Measurements from ENCODE around the gene OTOS.
A peak's percentile ranks its signal among the peaks of the same experiment; 100 is the strongest.

Gene OTOS

GRCh38 chr2:240151477-240152031, 11.1 kb upstream of the OTOS start:
- DNase-seq (ENCODE audit: low read depth): no peak

GRCh38 chr2:240149943-240150784, 9.7 kb upstream of the OTOS start:
- no peak for DNase-seq (ENCODE audit: low read depth)

- no peak for DNase-seq (ENCODE audit: low read depth)
Measured at GRCh38 chr2:240147911-240148587, 7.6 kb upstream of the OTOS start.

- no peak for DNase-seq (ENCODE audit: low read depth)
Measured at GRCh38 chr2:240147382-240147781, 6.9 kb upstream of the OTOS start.

- DNase-seq (ENCODE audit: low read depth): no peak
Measured at GRCh38 chr2:240146627-240147278, 6.3 kb upstream of the OTOS start.

GRCh38 chr2:240146141-240146561, 5.7 kb upstream of the OTOS start:
- DNase-seq (ENCODE audit: low read depth): no peak

GRCh38 chr2:240145461-240145860, 5.0 kb upstream of the OTOS start:
- DNase-seq (ENCODE audit: low read depth): no peak

- DNase-seq (ENCODE audit: low read depth): no peak
Measured at GRCh38 chr2:240144649-240145261, 4.3 kb upstream of the OTOS start.

GRCh38 chr2:240143801-240144648, 3.6 kb upstream of the OTOS start:
- DNase-seq (ENCODE audit: low read depth): peak; percentile 77

- no peak for DNase-seq (ENCODE audit: low read depth)
Measured at GRCh38 chr2:240143276-240143675, 2.8 kb upstream of the OTOS start.

- no peak for DNase-seq (ENCODE audit: low read depth)
Measured at GRCh38 chr2:240142859-240143258, 2.4 kb upstream of the OTOS start.

- DNase-seq (ENCODE audit: low read depth): no peak
Measured at GRCh38 chr2:240142256-240142775, 1.9 kb upstream of the OTOS start.

GRCh38 chr2:240141736-240142135, 1.3 kb upstream of the OTOS start:
- DNase-seq (ENCODE audit: low read depth): no peak

GRCh38 chr2:240140920-240141319, 462 bp upstream of the OTOS start:
- DNase-seq (ENCODE audit: low read depth): no peak

GRCh38 chr2:240139666-240140393, 628 bp downstream of the OTOS start:
- no peak for DNase-seq (ENCODE audit: low read depth)

GRCh38 chr2:240139011-240139441, 1.4 kb downstream of the OTOS start:
- DNase-seq (ENCODE audit: low read depth): no peak

GRCh38 chr2:240138254-240138984, 2.0 kb downstream of the OTOS start:
- DNase-seq (ENCODE audit: low read depth): no peak

- DNase-seq (ENCODE audit: low read depth): no peak
Measured at GRCh38 chr2:240137596-240138253, 2.7 kb downstream of the OTOS start.
